ENCODE measurements around the gene CLCN7.
"Not testable (repeated sequence)": the region's sequence is repeated elsewhere in the genome, so short reads cannot be mapped to it uniquely, and the experiment has no call there.

GRCh38 chr16:1478937-1479336 is 4.1 kb upstream of the CLCN7 start:
- TF ChIP-seq CTCF, POLR2A (IDR thresholded peaks at IDR 0.05): not testable (repeated sequence)
